GM12865 (cell line): ENCODE measurements around the gene NAGPA.

ENCODE experiments used
- DNase-seq: peaks from one replicate; pipeline ENCODE4 v3.0.0; 2010; ENCODE audit warnings: low read depth
- H3K4me3 ChIP-seq: 2 replicates; pipeline ENCODE4 v1.5.1; 2011; ENCODE audit warnings: mild to moderate bottlenecking, low read depth, low read length, control low read depth
- TF ChIP-seq, protein P1 (sequence below): IDR thresholded peaks from 2 replicates; pipeline ENCODE4 v1.5.1; 2011; ENCODE audit warnings: low read length, control low read depth, low read depth, inconsistent platforms; ENCODE audit not compliant: insufficient read depth; ENCODE audit errors: missing control alignments

NAGPA gene

DNA sequence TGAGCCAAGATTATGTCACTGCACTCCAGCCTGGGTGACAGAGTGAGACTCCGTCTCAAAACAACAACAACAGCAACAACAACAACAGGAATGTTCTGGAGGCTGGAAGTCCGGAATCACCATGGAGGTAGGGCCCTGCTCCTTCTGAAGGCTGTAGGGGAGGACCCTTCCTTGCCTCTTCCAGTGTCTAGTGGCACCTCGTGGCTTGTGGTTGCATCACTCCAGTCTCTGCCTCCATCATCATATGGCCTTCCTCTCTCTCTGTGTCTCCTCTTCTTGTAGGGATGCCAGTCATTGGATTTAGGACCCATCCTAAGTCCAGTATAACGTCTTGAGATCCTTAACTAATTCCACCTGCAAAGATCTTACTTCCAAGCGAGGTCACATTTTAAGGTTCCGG, 14.0 kb downstream of the NAGPA start:
- H3K4me3 ChIP-seq, result no peak overlapping the region
- no peak for DNase-seq
- TF ChIP-seq, protein P1, sequence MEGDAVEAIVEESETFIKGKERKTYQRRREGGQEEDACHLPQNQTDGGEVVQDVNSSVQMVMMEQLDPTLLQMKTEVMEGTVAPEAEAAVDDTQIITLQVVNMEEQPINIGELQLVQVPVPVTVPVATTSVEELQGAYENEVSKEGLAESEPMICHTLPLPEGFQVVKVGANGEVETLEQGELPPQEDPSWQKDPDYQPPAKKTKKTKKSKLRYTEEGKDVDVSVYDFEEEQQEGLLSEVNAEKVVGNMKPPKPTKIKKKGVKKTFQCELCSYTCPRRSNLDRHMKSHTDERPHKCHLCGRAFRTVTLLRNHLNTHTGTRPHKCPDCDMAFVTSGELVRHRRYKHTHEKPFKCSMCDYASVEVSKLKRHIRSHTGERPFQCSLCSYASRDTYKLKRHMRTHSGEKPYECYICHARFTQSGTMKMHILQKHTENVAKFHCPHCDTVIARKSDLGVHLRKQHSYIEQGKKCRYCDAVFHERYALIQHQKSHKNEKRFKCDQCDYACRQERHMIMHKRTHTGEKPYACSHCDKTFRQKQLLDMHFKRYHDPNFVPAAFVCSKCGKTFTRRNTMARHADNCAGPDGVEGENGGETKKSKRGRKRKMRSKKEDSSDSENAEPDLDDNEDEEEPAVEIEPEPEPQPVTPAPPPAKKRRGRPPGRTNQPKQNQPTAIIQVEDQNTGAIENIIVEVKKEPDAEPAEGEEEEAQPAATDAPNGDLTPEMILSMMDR, result no peak

DNA sequence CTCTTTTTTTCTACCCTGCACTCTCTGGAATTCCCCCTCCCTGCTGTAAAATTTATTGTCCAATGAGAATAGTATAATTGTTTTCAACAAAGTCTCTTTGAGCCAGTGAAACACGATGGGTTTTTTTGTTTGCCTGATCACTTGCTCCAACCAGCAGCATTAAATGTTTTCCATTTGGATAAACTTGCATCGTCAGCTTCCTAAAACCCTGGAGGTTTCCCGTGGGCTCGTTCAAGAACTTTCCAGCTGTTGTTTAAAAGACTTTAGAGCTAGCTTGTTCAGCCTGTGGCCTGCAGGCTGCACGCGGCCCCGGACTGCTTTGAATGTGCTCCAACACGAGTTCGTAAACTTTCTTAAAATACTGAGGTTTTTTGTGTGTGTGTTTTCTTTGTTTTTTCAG, 14.9 kb downstream of the NAGPA start:
- TF ChIP-seq, protein P1, result no peak
- no peak for DNase-seq
- H3K4me3 ChIP-seq, result no peak overlapping the region

DNA sequence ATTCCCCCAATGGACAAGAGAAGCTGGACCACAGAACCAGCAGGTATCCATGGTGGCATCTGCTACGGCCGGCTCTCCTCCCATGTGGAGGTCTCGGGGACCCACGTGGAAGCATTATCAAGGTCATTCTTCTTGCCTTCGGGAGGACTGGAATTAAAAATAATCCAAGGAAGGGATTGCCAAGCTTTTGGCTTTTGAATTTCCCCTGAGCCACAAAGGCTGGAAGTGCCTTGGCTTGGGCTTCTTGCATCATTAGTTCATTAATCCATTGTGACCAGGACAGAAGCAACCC, 16.1 kb downstream of the NAGPA start:
- DNase-seq, result no peak
- H3K4me3 ChIP-seq, result no peak overlapping the region
- TF ChIP-seq, protein P1, result no peak

DNA sequence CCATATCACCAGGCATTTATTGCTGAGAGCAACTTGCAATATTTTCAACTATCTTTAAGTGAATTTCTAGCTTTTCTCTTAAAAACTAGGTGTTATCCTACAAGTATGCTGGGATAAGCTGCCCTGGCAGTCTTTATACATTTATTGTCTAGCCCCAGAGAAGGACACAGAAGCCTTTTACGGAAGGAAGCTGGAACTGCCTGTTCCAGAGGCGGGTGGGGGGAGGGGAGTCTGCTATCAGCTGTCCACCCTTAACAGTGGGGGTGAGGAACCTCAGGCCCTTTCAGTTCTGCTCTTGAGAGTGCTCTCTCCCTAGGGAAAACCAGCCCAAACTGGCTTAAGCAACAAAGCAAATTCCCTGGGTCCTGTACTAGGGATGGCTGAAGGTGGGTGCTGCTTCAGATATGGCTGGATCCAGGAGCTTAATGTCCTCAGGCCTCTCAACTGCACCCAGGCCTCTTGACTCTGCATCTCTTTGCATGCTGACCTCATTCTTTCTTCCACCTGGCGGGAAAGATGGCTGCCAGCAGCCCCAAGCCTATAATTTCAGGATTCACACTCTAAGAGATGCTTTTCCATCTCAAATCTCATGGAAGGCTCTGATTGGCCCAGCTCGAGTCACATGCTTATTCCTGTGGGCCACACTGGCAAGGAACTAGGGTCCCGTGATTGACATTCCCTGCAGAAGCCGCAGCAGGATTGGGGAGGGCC, 16.6 kb downstream of the NAGPA start:
- no peak for DNase-seq
- TF ChIP-seq, protein P1, result no peak
- H3K4me3 ChIP-seq, result no peak overlapping the region

DNA sequence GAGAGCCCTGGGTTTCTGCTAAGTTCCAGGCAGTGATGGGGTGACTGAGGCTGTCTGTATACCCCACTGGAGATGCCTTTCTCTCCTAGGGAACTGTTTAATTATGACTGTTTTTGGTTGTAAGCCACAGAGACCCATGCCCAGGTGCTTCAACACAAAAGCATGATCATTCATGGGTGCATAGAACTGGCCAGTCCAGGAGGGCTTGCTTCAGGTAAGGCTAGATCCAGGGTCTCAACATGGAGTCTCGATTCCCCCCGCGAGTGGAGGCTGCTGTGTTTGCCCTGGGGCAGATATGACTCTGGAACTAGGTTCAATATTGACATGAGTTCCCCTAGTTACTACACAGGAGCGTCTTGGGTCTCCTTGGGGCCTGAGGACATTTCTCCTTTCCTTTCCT, 17.8 kb downstream of the NAGPA start:
- H3K4me3 ChIP-seq, result no peak overlapping the region
- TF ChIP-seq, protein P1, result no peak

DNA sequence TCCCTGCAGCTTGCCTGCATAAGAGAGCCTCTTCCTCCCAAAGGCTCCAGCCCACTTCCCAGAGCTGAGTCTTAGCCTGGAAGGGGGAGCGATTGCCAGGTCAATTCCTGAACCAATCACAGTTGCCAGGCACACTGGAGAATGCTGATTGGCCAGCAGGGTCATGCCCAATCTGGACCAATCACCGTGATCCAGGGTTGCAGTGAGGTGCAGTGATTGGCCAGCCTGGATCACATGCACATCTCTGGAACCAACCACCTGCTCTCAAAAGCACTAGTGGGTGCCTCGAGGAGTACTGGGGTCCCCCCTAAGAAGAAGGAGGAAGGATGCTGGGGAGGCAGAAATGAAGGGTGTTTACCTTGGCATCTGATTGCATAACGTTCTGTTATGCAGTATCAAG, 18.4 kb downstream of the NAGPA start:
- TF ChIP-seq, protein P1, result no peak
- no peak for DNase-seq

More for the DNA sequence above, 17.8 kb downstream of the NAGPA start:
- no peak for DNase-seq

DNA sequence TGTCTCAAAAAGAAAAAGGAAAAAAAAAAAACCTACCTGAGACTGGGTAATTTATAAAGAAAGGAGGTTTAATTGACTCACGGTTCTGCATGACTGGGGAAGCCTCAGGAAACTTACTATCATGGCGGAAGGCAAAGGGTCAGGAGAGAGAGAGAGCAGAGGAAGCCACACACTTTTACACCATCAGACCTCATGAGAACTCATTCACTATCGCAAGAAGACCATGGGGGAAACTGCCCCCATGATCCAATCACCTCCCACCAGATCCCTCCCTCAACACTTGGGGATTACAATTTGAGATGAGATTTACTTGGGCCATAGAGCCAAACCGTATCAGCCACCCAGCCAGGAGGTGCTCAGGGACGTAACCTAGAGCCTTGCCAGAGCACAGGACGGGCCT, 20.8 kb downstream of the NAGPA start:
- no peak for DNase-seq
- TF ChIP-seq, protein P1, result no peak
- H3K4me3 ChIP-seq, result no peak overlapping the region

More for the DNA sequence above, 18.4 kb downstream of the NAGPA start:
- H3K4me3 ChIP-seq, result no peak overlapping the region
